BLaER1 treated with 17β-estradiol and CSF1 and Interleukin-3, amounts not matched to agents 10 nM and 100 nM (cell line): Measurements from ENCODE around the gene LRRC4.
A peak's percentile ranks its signal among the peaks of the same experiment; 100 is the strongest.

Experiments used
- H3K27ac ChIP-seq, 11 experiments: shearing (Covaris generic); formaldehyde crosslinking; 2 replicates each; pipeline ENCODE4 v1.8.1; 2022
- H3K27me3 ChIP-seq, 11 experiments: shearing (Covaris generic); formaldehyde crosslinking; 2 replicates each; pipeline ENCODE4 v1.8.1; 2022
- H3K36me3 ChIP-seq, 11 experiments: shearing (Covaris generic); formaldehyde crosslinking; 2 replicates each; pipeline ENCODE4 v1.8.1; 2022
- H3K4me1 ChIP-seq, 10 experiments: shearing (Covaris generic); formaldehyde crosslinking; 2 replicates each; pipeline ENCODE4 v1.8.1; 2022
- H3K4me2 ChIP-seq, 11 experiments: shearing (Covaris generic); formaldehyde crosslinking; 2 replicates each; pipeline ENCODE4 v1.8.1; 2022
- H3K4me3 ChIP-seq, 10 experiments: shearing (Covaris generic); formaldehyde crosslinking; 2 replicates each; pipeline ENCODE4 v1.8.1; 2022
- H3K9ac ChIP-seq, 11 experiments: shearing (Covaris generic); formaldehyde crosslinking; 2 replicates each; pipeline ENCODE4 v1.8.1; 2022
- H3K9me3 ChIP-seq, 11 experiments: shearing (Covaris generic); formaldehyde crosslinking; replicated peaks in 1 of 11; 2 replicates each; pipeline ENCODE4 v1.8.1; 2022
- H4K20me1 ChIP-seq, 11 experiments: shearing (Covaris generic); formaldehyde crosslinking; 2 replicates each; pipeline ENCODE4 v1.8.1; 2022
- Cebpa-rat ChIP-seq, 11 experiments: shearing (Covaris generic); IDR thresholded peaks; 2 replicates each; pipeline ENCODE4 v1.8.1; 2022

LRRC4 gene

DNA sequence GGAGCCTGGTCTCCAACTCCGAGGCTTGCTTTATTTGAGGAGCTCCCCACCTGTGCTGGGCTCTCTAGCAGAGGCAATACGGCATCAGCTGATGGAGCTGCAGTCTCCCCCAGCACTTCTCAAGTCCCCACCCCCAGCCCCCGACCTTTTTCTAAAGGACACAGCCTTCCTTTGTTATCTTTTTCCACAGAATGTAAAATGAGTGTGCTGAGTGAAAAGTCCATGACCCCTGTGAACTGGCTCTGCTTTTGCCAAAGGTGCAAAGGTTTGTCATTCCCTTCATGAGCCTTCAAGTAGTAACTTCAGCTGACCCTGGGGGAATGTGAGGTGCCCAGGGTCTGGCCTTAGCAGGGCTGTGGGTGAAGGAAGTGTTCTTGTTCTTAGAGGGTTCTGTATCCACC lies 25.5 kb downstream of the LRRC4 start:
- TF ChIP-seq Cebpa-rat (IDR thresholded peaks at IDR 0.05) = no peak
- peak overlapping the region; percentile 64 to 91 (median 76); a peak in 21 of 22 replicates for H3K4me2 ChIP-seq
- H3K4me3 ChIP-seq = no peak overlapping the region
- H3K27ac ChIP-seq = no peak overlapping the region
- H3K4me1 ChIP-seq = peaks cover 33 to 57% (median 48%) of the 10 kb centered on the region in 10 experiments
- peaks cover 42 to 92% (median 79%) of the 10 kb centered on the region in 11 experiments for H3K36me3 ChIP-seq
- no peaks in the 10 kb centered on the region for H3K27me3 ChIP-seq
- H4K20me1 ChIP-seq = peaks cover 9 to 93% (median 78%) of the 10 kb centered on the region in 11 experiments; a peak in 20 of 22 replicates
- no peak overlapping the region for H3K9ac ChIP-seq
- H3K9me3 ChIP-seq = no peaks in the 10 kb centered on the region

DNA sequence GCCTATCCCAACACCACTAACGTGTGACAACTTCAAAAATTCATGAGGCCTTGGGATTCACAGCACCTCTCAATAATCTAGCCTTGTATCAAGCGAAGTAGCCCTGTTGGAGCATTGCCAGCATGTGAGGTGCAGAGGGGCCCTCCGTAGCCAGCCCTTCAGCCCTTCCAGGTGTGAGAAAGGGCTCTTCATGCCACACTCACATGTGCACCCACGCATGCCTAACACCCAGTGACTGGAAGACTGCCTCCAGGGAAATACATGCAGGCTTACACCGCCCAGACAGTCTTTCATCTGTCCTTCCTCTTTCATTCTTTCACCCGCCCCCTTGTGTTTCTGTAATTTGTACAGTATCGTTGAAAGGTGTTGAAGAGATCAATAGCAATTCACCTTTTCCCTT lies 26.1 kb downstream of the LRRC4 start:
- peaks cover 33 to 63% (median 52%) of the 10 kb centered on the region in 10 experiments for H3K4me1 ChIP-seq
- no peaks in the 10 kb centered on the region for H3K9me3 ChIP-seq
- peaks cover 3 to 93% (median 71%) of the 10 kb centered on the region in 11 experiments; a peak in 19 of 22 replicates for H4K20me1 ChIP-seq
- peak overlapping the region in 3 of 11 experiments; percentile 26 to 53 (median 52); a peak in 3 of 22 replicates for H3K27ac ChIP-seq
- H3K27me3 ChIP-seq = no peaks in the 10 kb centered on the region
- peak overlapping the region in 1 of 11 experiments; percentile 5; a peak in 1 of 22 replicates for H3K9ac ChIP-seq
- H3K36me3 ChIP-seq = peaks cover 35 to 92% (median 79%) of the 10 kb centered on the region in 11 experiments
- H3K4me3 ChIP-seq = no peak overlapping the region
- no peak for TF ChIP-seq Cebpa-rat (IDR thresholded peaks at IDR 0.05)
- peak overlapping the region; percentile 64 to 91 (median 76) for H3K4me2 ChIP-seq

DNA sequence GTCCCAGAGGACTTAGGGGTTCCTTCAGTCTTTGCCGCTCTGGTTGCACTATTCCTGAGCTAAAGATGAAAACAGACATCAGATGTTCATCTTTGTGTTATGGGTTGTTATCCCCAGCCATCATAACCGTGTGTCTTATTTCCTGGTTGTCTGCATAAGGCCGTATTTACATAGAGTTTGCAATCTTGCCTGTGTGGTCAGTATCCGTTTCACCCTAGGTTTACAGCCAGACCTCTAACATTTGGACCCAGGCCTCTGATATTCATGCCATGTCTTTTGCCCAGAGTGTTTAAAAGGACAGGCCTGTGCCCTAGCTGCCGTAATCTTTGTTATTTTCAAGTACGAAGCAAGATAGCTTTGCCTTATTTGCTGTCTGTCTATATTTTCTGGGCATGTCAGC lies 26.6 kb downstream of the LRRC4 start:
- peaks cover 30 to 92% (median 76%) of the 10 kb centered on the region in 11 experiments for H3K36me3 ChIP-seq
- H3K9ac ChIP-seq = peak overlapping the region in 2 of 11 experiments; percentile 5 to 24; a peak in 2 of 22 replicates
- no peak for TF ChIP-seq Cebpa-rat (IDR thresholded peaks at IDR 0.05)
- H3K4me1 ChIP-seq = peaks cover 33 to 67% (median 52%) of the 10 kb centered on the region in 10 experiments
- H3K27me3 ChIP-seq = no peaks in the 10 kb centered on the region
- no peaks in the 10 kb centered on the region for H3K9me3 ChIP-seq
- peak overlapping the region; percentile 64 to 91 (median 76) for H3K4me2 ChIP-seq
- H4K20me1 ChIP-seq = peaks cover 3 to 90% (median 66%) of the 10 kb centered on the region in 11 experiments; a peak in 19 of 22 replicates
- H3K27ac ChIP-seq = peak overlapping the region in 9 of 11 experiments; percentile 5 to 54 (median 34); a peak in 11 of 22 replicates
- H3K4me3 ChIP-seq = no peak overlapping the region

DNA sequence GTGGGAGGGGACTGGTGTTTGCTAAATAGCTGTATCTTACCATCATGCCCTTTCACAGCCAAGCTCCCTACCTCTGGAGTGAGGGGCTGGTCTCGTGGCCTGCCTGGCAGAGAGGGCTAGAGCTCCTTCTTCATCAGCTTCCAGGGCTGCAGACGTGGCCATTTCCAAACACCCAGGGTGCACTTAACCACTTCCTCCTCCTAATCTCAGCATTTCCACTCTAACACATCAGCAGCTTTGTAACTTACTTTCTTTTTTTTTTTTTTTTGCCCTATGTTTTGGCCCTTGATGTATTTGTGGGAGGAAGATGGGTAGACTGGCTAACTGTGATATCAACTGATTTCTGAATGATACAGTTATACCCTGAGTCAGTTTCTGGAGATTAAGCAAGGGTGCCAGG lies 27.4 kb downstream of the LRRC4 start:
- Histone ChIP-seq H3K4me2 (peak overlapping the region; percentile 64 to 91 (median 76)), H3K4me1 (peaks cover 33 to 75% (median 53%) of the 10 kb centered on the region in 10 experiments), H3K9ac (peak overlapping the region in 2 of 11 experiments; percentile 5 to 24; a peak in 2 of 22 replicates), H3K4me3 (peak overlapping the region in 2 of 10 experiments; percentile 4 to 14; a peak in 1 of 20 replicates), H3K27ac (peak overlapping the region; percentile 5 to 54 (median 26); a peak in 14 of 22 replicates), H3K36me3 (peaks cover 23 to 92% (median 76%) of the 10 kb centered on the region in 11 experiments; a peak in 21 of 22 replicates), H3K9me3 (no peaks in the 10 kb centered on the region), H3K27me3 (no peaks in the 10 kb centered on the region), H4K20me1 (peaks cover 3 to 90% (median 58%) of the 10 kb centered on the region in 11 experiments; a peak in 19 of 22 replicates)
- no peak for TF ChIP-seq Cebpa-rat (IDR thresholded peaks at IDR 0.05)

DNA sequence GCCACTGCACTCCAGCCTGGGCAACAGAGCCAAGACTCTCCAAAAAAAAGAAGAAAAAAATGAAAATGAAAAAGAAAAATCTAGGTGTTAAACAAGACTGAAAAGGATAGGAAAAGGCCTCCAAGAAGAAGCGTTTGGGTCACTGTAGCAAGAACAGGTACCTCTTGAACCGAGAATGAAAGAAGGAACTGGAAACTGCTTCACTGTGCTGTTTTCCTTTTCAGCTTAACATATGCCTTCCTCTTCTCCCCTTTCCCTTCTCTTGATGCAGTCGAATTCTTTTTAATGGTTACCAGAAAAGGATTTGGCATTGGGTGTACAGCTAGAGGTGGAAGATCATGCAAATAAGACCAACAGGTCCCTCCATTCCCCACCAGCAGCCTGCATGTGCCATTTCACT lies 28.1 kb downstream of the LRRC4 start:
- H3K27me3 ChIP-seq = no peaks in the 10 kb centered on the region
- H3K4me3 ChIP-seq = peak overlapping the region in 2 of 10 experiments; percentile 4 to 14; a peak in 1 of 20 replicates

GRCh38 chr7:128000854-128001265 lies 30.4 kb downstream of the LRRC4 start:
- H3K4me2 ChIP-seq = peak overlapping the region in 3 of 11 experiments; percentile 0 to 17 (median 16); a peak in 3 of 22 replicates
- H3K36me3 ChIP-seq = peaks cover 29 to 92% (median 76%) of the 10 kb centered on the region in 11 experiments
- H3K27me3 ChIP-seq = no peaks in the 10 kb centered on the region
- H4K20me1 ChIP-seq = peaks cover 0 to 90% (median 33%) of the 10 kb centered on the region in 11 experiments; a peak in 16 of 22 replicates
- no peak overlapping the region for H3K4me3 ChIP-seq
- peaks cover 33 to 71% (median 44%) of the 10 kb centered on the region in 10 experiments for H3K4me1 ChIP-seq
- TF ChIP-seq Cebpa-rat (IDR thresholded peaks at IDR 0.05) = no peak
- no peak overlapping the region for H3K27ac ChIP-seq
- H3K9ac ChIP-seq = no peak overlapping the region
- H3K9me3 ChIP-seq = no peaks in the 10 kb centered on the region

More for the DNA sequence above, 28.1 kb downstream of the LRRC4 start:
- peaks cover 24 to 92% (median 76%) of the 10 kb centered on the region in 11 experiments; a peak in 21 of 22 replicates for H3K36me3 ChIP-seq
- H3K27ac ChIP-seq = peak overlapping the region in 5 of 11 experiments; percentile 5 to 53 (median 44); a peak in 7 of 22 replicates
- peaks cover 33 to 81% (median 53%) of the 10 kb centered on the region in 10 experiments for H3K4me1 ChIP-seq
- H4K20me1 ChIP-seq = peaks cover 0 to 90% (median 52%) of the 10 kb centered on the region in 11 experiments; a peak in 19 of 22 replicates
- peak overlapping the region; percentile 64 to 91 (median 76) for H3K4me2 ChIP-seq
- no peak for TF ChIP-seq Cebpa-rat (IDR thresholded peaks at IDR 0.05)
- H3K9ac ChIP-seq = no peak overlapping the region
- H3K9me3 ChIP-seq = no peaks in the 10 kb centered on the region

- no peaks in the 10 kb centered on the region for H3K27me3 ChIP-seq
- 0 out of 22 replicates have a peak overlapping the region, but pooled peaks of 2 of the 11 experiments have one; percentile 7 to 13 for H3K4me2 ChIP-seq
- H4K20me1 ChIP-seq = peaks cover 0 to 90% (median 31%) of the 10 kb centered on the region in 11 experiments; a peak in 16 of 22 replicates
- no peak overlapping the region for H3K27ac ChIP-seq
- H3K4me3 ChIP-seq = no peak overlapping the region
- peaks cover 33 to 92% (median 72%) of the 10 kb centered on the region in 11 experiments for H3K36me3 ChIP-seq
- no peak for TF ChIP-seq Cebpa-rat (IDR thresholded peaks at IDR 0.05)
- no peak overlapping the region for H3K9ac ChIP-seq
- no peaks in the 10 kb centered on the region for H3K9me3 ChIP-seq
- peaks cover 27 to 63% (median 39%) of the 10 kb centered on the region in 10 experiments for H3K4me1 ChIP-seq
Observed at GRCh38 chr7:128000048-128000447, 31.2 kb downstream of the LRRC4 start.

- Histone ChIP-seq H3K27ac (no peak overlapping the region), H3K36me3 (peaks cover 44 to 100% (median 83%) of the 10 kb centered on the region in 11 experiments), H3K9me3 (no peaks in the 10 kb centered on the region), H3K27me3 (no peaks in the 10 kb centered on the region), H3K4me2 (peak overlapping the region in 2 of 11 experiments; percentile 13; a peak in 2 of 22 replicates), H4K20me1 (peaks cover 0 to 80% (median 22%) of the 10 kb centered on the region in 11 experiments; a peak in 14 of 22 replicates), H3K4me3 (no peak overlapping the region), H3K9ac (no peak overlapping the region), H3K4me1 (peaks cover 13 to 49% (median 25%) of the 10 kb centered on the region in 10 experiments)
- no peak for TF ChIP-seq Cebpa-rat (IDR thresholded peaks at IDR 0.05)
Observed at GRCh38 chr7:127998671-127999070, 32.6 kb downstream of the LRRC4 start.
